WTC11 (cell line): ENCODE results near the gene HNRNPC. TPM values are rescaled to one million over a fixed set of nuclear protein-coding genes. Genes with fewer than 3 reads are reported as not detected.

ENCODE experiments used
- ATAC-seq: fragments of 200-7000 bp; cut with Tn5 transposase; 2 replicates; pipeline ENCODE4 v1.10.0; 2021; ENCODE audit warnings: mild to moderate bottlenecking, moderate library complexity
- CTCF ChIA-PET: fragments of 300-600 bp; sonication (Branson Sonifier 250); formaldehyde crosslinking; loops from one replicate; lab custom pipeline; 2021; ENCODE audit warnings: antibody characterized with exemption; lab: Charles Lee
- POLR2A ChIA-PET: fragments of 350-600 bp; sonication (Branson Sonifier 250); formaldehyde crosslinking; loops from one replicate; lab custom pipeline; 2021; ENCODE audit warnings: antibody characterized with exemption; lab: Charles Lee
- DNase-seq: peaks from one replicate; pipeline ENCODE4 v3.0.0; 2021; ENCODE audit warnings: low spot score
- H3K27ac Mint-ChIP-seq: 2 replicates; pipeline ENCODE4 v1.8.0; 2021; ENCODE audit warnings: mixed read lengths
- H3K27me3 Mint-ChIP-seq: 2 replicates; pipeline ENCODE4 v1.8.0; 2021; ENCODE audit warnings: low read depth, mild to moderate bottlenecking, moderate library complexity, mixed read lengths
- H3K36me3 Mint-ChIP-seq: 2 replicates; pipeline ENCODE4 v1.8.0; 2021; ENCODE audit warnings: mixed read lengths
- H3K4me1 Mint-ChIP-seq: 2 replicates; pipeline ENCODE4 v1.8.0; 2022; ENCODE audit warnings: mixed read lengths
- H3K4me3 Mint-ChIP-seq: 2 replicates; pipeline ENCODE4 v1.8.0; 2021; ENCODE audit warnings: mild to moderate bottlenecking, moderate library complexity, mixed read lengths
- H3K9me3 Mint-ChIP-seq: 2 replicates; pipeline ENCODE4 v1.8.0; 2021; ENCODE audit warnings: mixed read lengths
- CREM ChIP-seq: sonication (generic); formaldehyde crosslinking; IDR thresholded peaks from 2 replicates; pipeline ENCODE4 v1.8.1; 2022; ENCODE audit warnings: mild to moderate bottlenecking, missing genetic modification reagents, moderate library complexity
- CTCF ChIP-seq: fragments of 200-600 bp; IDR thresholded peaks from 2 replicates; pipeline ENCODE4 v1.8.0; 2022; ENCODE audit warnings: antibody characterized with exemption
- ELF4 ChIP-seq: sonication (generic); formaldehyde crosslinking; IDR thresholded peaks from 2 replicates; pipeline ENCODE4 v1.8.1; 2022; ENCODE audit warnings: low read depth, mild to moderate bottlenecking, moderate library complexity, missing genetic modification reagents
- EMX1 ChIP-seq: fragments of 250-450 bp; sonication (Bioruptor Pico); IDR thresholded peaks from 2 replicates; pipeline ENCODE4 v1.8.0; 2021; ENCODE audit warnings: mild to moderate bottlenecking
- NR2C2 ChIP-seq: sonication (generic); formaldehyde crosslinking; IDR thresholded peaks from 2 replicates; pipeline ENCODE4 v1.8.0; 2022; ENCODE audit warnings: mild to moderate bottlenecking, missing genetic modification reagents
- OVOL2 ChIP-seq: fragments of 250-450 bp; sonication (Bioruptor Pico); IDR thresholded peaks from 2 replicates; pipeline ENCODE4 v1.9.0; 2021; ENCODE audit warnings: mild to moderate bottlenecking, borderline replicate concordance
- PRRX2 ChIP-seq: fragments of 250-450 bp; sonication (Bioruptor Pico); IDR thresholded peaks from 2 replicates; pipeline ENCODE4 v1.8.0; 2021; ENCODE audit warnings: mild to moderate bottlenecking
- ZMAT4 ChIP-seq: fragments of 250-450 bp; sonication (Bioruptor Pico); IDR thresholded peaks from 2 replicates; pipeline ENCODE4 v1.9.0; 2021; ENCODE audit warnings: mild to moderate bottlenecking
- ZNF232 ChIP-seq: sonication (generic); formaldehyde crosslinking; IDR thresholded peaks from 2 replicates; pipeline ENCODE4 v1.8.0; 2022; ENCODE audit warnings: mild to moderate bottlenecking, missing genetic modification reagents
- ZNF416 ChIP-seq: fragments of 250-450 bp; sonication (Bioruptor Pico); IDR thresholded peaks from 2 replicates; pipeline ENCODE4 v1.9.0; 2021; ENCODE audit warnings: mild to moderate bottlenecking, inconsistent platforms
- ZNF512 ChIP-seq: sonication (generic); formaldehyde crosslinking; IDR thresholded peaks from 2 replicates; pipeline ENCODE4 v1.8.1; 2022; ENCODE audit warnings: missing genetic modification reagents, borderline replicate concordance
- total RNA-seq: library from RNA; stranded (reverse); gene quantifications from 3 replicates; pipeline ENCODE4 v1.2.3, GENCODE V29; 2021
- TF ChIP-seq, protein P1 (sequence below): sonication (generic); formaldehyde crosslinking; IDR thresholded peaks from 2 replicates; pipeline ENCODE4 v1.8.1; 2022; ENCODE audit warnings: mild to moderate bottlenecking, moderate library complexity, missing genetic modification reagents
- TF ChIP-seq, protein P2 (sequence below): fragments of 250-450 bp; sonication (Bioruptor Pico); IDR thresholded peaks from 2 replicates; pipeline ENCODE4 v1.9.0; 2021; ENCODE audit warnings: mild to moderate bottlenecking, borderline replicate concordance

Gene HNRNPC
- total RNA-seq, 1 experiment from 2014 or later: 982 TPM

DNA sequence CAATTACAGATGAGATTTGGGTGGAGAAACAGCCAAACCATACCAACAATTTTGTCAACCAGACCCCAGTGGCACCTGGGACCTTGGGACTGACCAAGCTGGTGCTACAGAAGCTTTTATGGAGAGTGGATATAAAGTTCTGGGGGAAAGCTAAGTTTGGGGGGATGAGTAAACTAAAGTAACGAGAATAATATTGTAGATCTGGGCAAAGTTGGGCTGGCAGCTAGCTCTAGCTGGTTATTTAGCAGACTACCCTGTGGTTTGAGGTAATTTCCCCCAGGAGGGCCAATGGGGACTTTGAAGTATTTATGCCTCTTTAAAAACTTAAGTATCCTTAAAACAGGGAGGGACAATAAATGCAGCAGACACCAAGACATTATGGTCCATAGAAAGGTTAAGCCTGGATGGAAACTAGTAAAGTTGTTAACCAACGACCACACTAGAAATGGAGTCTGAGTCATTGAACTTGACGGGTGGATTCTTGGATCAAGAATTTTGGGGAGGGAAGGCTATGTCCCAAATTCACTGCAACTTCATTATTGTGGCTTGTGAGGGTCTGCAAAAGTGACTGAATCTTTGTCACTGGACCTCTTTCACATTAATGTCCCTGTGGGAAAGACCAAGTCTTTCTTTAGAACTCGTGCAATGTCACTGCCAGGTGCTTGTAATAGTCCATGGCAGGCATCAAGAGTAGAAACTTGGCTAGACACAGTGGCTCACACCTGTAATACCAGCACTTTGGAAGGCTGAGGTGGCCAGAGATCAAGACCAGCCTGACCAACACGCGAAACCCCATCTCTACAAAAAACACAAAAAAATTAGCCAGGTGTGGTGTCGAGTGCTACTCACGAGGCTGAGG, 64.8 kb downstream of the HNRNPC start:
- ChIA-PET CTCF (no interaction called here), POLR2A (interaction anchor here (0.6 to 1.2 kb wide), 2 partner anchors 11 to 15 kb away, joined by 3 read pairs; no protein-coding TSS in a partner anchor)
- peak overlapping the region; percentile 94 for H3K27ac Mint-ChIP-seq
- TF ChIP-seq NR2C2 (CRISPR knock-in tag): no peak
- no peak for TF ChIP-seq ZNF232 (CRISPR knock-in tag)
- peak; percentile 17; the same call in 1 of the 2 replicates for TF ChIP-seq CREM (CRISPR knock-in tag)
- TF ChIP-seq ZNF512 (CRISPR knock-in tag): no peak
- TF ChIP-seq, all 79 proteins: peak for 1
- Mint-ChIP-seq H3K36me3 (peaks cover 26% of the 10 kb centered on the region), H3K9me3 (no peaks in the 10 kb centered on the region), H3K4me1 (peaks cover 56% of the 10 kb centered on the region), H3K27me3 (no peaks in the 10 kb centered on the region), H3K4me3 (no peak overlapping the region)
- no peak for DNase-seq
- ATAC-seq: no peak

DNA sequence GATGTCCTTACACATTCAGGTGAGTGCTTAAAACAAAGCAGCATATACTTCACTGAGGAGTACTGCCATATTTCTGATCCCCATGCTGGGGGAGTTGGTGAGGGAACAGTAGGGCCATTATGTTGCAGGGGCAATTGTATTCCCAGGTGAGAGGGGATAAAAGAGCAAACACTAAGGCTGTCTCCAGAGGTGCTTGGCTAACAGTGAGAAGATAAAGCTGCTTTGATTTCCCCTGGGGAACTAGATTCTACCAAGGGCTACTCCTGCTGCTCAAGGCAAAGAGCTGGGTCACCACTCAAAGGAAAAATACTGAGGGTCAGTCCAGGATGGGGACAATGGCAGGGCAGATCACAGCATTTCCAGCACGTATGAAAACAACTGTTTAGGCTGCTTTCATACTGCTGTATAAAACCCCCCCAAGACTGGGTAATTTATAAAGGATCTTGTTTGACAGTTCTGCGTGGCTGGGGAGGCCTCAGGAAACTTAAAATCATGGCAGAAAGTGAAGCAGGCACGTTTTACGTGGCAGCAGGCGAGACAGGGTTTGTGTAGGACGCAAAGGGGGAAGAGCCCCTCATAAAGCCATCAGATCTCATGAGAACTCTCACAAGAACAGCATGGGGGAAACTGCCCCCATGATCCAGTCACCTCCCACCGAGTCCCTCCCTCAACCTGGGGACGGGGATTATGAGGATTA, 65.6 kb downstream of the HNRNPC start:
- CTCF ChIA-PET: no interaction called here

More for the DNA sequence above, 65.6 kb downstream of the HNRNPC start:
- peak overlapping the region; percentile 94 for H3K27ac Mint-ChIP-seq
- no peak overlapping the region for H3K4me3 Mint-ChIP-seq
- TF ChIP-seq EMX1 (CRISPR knock-in tag) (0 out of 2 replicates have a peak, but pooled peaks have one; percentile 77), CTCF (no peak), ZMAT4 (0 out of 2 replicates have a peak, but pooled peaks have one; percentile 20), OVOL2 (CRISPR knock-in tag) (no peak), ZNF512 (CRISPR knock-in tag) (no peak), ELF4 (CRISPR knock-in tag) (0 out of 2 replicates have a peak, but pooled peaks have one; percentile 4), ZNF416 (CRISPR knock-in tag) (peak; percentile 20; the same call in 1 of the 2 replicates), PRRX2 (CRISPR knock-in tag) (no peak; the same call in 1 of the 2 replicates)
- TF ChIP-seq, protein P1, sequence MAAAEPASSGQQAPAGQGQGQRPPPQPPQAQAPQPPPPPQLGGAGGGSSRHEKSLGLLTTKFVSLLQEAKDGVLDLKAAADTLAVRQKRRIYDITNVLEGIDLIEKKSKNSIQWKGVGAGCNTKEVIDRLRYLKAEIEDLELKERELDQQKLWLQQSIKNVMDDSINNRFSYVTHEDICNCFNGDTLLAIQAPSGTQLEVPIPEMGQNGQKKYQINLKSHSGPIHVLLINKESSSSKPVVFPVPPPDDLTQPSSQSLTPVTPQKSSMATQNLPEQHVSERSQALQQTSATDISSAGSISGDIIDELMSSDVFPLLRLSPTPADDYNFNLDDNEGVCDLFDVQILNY (CRISPR knock-in tag): no peak
- TF ChIP-seq, protein P2, sequence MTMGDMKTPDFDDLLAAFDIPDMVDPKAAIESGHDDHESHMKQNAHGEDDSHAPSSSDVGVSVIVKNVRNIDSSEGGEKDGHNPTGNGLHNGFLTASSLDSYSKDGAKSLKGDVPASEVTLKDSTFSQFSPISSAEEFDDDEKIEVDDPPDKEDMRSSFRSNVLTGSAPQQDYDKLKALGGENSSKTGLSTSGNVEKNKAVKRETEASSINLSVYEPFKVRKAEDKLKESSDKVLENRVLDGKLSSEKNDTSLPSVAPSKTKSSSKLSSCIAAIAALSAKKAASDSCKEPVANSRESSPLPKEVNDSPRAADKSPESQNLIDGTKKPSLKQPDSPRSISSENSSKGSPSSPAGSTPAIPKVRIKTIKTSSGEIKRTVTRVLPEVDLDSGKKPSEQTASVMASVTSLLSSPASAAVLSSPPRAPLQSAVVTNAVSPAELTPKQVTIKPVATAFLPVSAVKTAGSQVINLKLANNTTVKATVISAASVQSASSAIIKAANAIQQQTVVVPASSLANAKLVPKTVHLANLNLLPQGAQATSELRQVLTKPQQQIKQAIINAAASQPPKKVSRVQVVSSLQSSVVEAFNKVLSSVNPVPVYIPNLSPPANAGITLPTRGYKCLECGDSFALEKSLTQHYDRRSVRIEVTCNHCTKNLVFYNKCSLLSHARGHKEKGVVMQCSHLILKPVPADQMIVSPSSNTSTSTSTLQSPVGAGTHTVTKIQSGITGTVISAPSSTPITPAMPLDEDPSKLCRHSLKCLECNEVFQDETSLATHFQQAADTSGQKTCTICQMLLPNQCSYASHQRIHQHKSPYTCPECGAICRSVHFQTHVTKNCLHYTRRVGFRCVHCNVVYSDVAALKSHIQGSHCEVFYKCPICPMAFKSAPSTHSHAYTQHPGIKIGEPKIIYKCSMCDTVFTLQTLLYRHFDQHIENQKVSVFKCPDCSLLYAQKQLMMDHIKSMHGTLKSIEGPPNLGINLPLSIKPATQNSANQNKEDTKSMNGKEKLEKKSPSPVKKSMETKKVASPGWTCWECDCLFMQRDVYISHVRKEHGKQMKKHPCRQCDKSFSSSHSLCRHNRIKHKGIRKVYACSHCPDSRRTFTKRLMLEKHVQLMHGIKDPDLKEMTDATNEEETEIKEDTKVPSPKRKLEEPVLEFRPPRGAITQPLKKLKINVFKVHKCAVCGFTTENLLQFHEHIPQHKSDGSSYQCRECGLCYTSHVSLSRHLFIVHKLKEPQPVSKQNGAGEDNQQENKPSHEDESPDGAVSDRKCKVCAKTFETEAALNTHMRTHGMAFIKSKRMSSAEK (CRISPR knock-in tag): no peak; the same call in 1 of the 2 replicates
- ATAC-seq (peak; percentile 10), DNase-seq (no peak)
- peaks cover 50% of the 10 kb centered on the region for H3K4me1 Mint-ChIP-seq
- H3K9me3 Mint-ChIP-seq: no peaks in the 10 kb centered on the region
- H3K27me3 Mint-ChIP-seq: no peaks in the 10 kb centered on the region
- peaks cover 20% of the 10 kb centered on the region for H3K36me3 Mint-ChIP-seq
- POLR2A ChIA-PET: interaction anchor here (1.2 kb wide), 1 partner anchor 10 kb away, joined by 3 read pairs; no protein-coding TSS in a partner anchor
